IMR-90 (cell line): Measurements from ENCODE around the gene DACH1.

Experiments used
- CTCF ChIP-seq: conservative IDR thresholded peaks from 2 replicates; pipeline ENCODE4 v1.5.1; 2012; ENCODE audit warnings: mild to moderate bottlenecking, low read depth, low read length, improper control_type of control experiment
- POLR2A ChIP-seq: IDR thresholded peaks from 2 replicates; pipeline ENCODE4 v1.6.1; 2012; ENCODE audit warnings: mild to moderate bottlenecking, low read depth, low read length

GRCh38 chr13:71624653-71625600 lies 242.1 kb downstream of the DACH1 start:
- TF ChIP-seq CTCF (no peak), POLR2A (no peak)
